SK-N-SH (cell line): ENCODE results near the gene DCK. TPM values are rescaled to one million over a fixed set of nuclear protein-coding genes. Genes with fewer than 3 reads are reported as not detected.

Source experiments
- CTCF ChIA-PET: fragments of 300-600, 350-600 bp; formaldehyde crosslinking; extraction: SDS; loops from one replicate; lab custom pipeline; 2021; lab: Yijun Ruan, JAX
- POLR2A ChIA-PET: fragments of 350-600 bp; sonication (Branson Sonifier 250); formaldehyde crosslinking; extraction: SDS; loops from one replicate; lab custom pipeline; 2020; ENCODE audit warnings: antibody characterized with exemption, inconsistent platforms; lab: Yijun Ruan, JAX
- DNase-seq: peaks from one replicate; pipeline ENCODE4 v3.0.0; 2012
- H2AFZ ChIP-seq: fragments of 200-600 bp; sonication (generic); 2 replicates; pipeline ENCODE4 v1.8.1; 2016; ENCODE audit warnings: antibody characterized with exemption, mild to moderate bottlenecking, low read depth
- H3F3A ChIP-seq: fragments of 200-600 bp; sonication (generic); replicated peaks from 2 replicates; pipeline ENCODE3; 2016; ENCODE audit warnings: antibody characterized with exemption, mild to moderate bottlenecking; ENCODE audit not compliant: insufficient read depth
- H3K27ac ChIP-seq, 2 experiments: fragments of 200-500 bp in 1 of 2; fragments of 200-600 bp in 1 of 2; sonication (Bioruptor generic) in 1 of 2; sonication (generic), shearing (Covaris generic) in 1 of 2; 2 replicates each; pipeline versions ENCODE4 v1.5.1 to v1.6.1; 2014 to 2016; ENCODE audit warnings: low read depth in 2 of 2, inconsistent platforms in 1 of 2, low read length in 1 of 2, mild to moderate bottlenecking in 1 of 2, mixed read lengths in 1 of 2
- H3K27me3 ChIP-seq: fragments of 200-600 bp; sonication (generic), shearing (Covaris generic); 2 replicates; pipeline ENCODE4 v1.6.1; 2016; ENCODE audit warnings: mixed run types; ENCODE audit not compliant: insufficient read depth
- H3K36me3 ChIP-seq, 2 experiments: fragments of 200-500 bp in 1 of 2; fragments of 200-600 bp in 1 of 2; sonication (Bioruptor generic) in 1 of 2; sonication (generic) in 1 of 2; replicated peaks in 1 of 2; 2 replicates each; pipeline versions ENCODE3 to v1.5.1; 2014 to 2016; ENCODE audit warnings: low read length in 1 of 2, mild to moderate bottlenecking in 1 of 2; ENCODE audit not compliant: insufficient read depth in 2 of 2, control insufficient read depth in 1 of 2
- H3K4me1 ChIP-seq, 2 experiments: fragments of 200-500 bp in 1 of 2; fragments of 200-600 bp in 1 of 2; sonication (Bioruptor generic) in 1 of 2; sonication (generic), shearing (Covaris generic) in 1 of 2; 2 replicates each; pipeline versions ENCODE4 v1.5.1 to v1.6.1; 2014 to 2016; ENCODE audit warnings: low read depth in 1 of 2, low read length in 1 of 2, mixed run types in 1 of 2; ENCODE audit not compliant: insufficient read depth in 2 of 2, control insufficient read depth in 1 of 2
- H3K4me2 ChIP-seq: fragments of 200-600 bp; sonication (generic), shearing (Covaris generic); 2 replicates; pipeline ENCODE4 v1.6.1; 2017; ENCODE audit warnings: mixed run types
- H3K4me3 ChIP-seq, 2 experiments: fragments of 200-500 bp in 1 of 2; fragments of 200-600 bp in 1 of 2; sonication (Bioruptor generic) in 1 of 2; sonication (generic), shearing (Covaris generic) in 1 of 2; 2 replicates each; pipeline versions ENCODE4 v1.5.1 to v1.8.1; 2014 to 2016; ENCODE audit warnings: low read depth in 2 of 2, inconsistent platforms in 1 of 2, low read length in 1 of 2, mild to moderate bottlenecking in 1 of 2, mixed read lengths in 1 of 2, moderate library complexity in 1 of 2
- H3K79me2 ChIP-seq: fragments of 200-600 bp; sonication (generic); 2 replicates; pipeline ENCODE4 v1.8.1; 2017; ENCODE audit warnings: mild to moderate bottlenecking; ENCODE audit not compliant: insufficient read depth
- H3K9ac ChIP-seq: fragments of 200-600 bp; sonication (generic); 2 replicates; pipeline ENCODE4 v1.6.1; 2017; ENCODE audit warnings: mixed run types
- H3K9me2 ChIP-seq: fragments of 200-600 bp; sonication (generic); 2 replicates; pipeline ENCODE4 v1.6.1; 2017; ENCODE audit warnings: mixed run types
- H3K9me3 ChIP-seq: fragments of 200-600 bp; sonication (generic); 2 replicates; pipeline ENCODE4 v1.6.1; 2017; ENCODE audit warnings: mixed run types, mild to moderate bottlenecking, moderate library complexity
- H4K20me1 ChIP-seq: fragments of 200-600 bp; sonication (generic); 2 replicates; pipeline ENCODE4 v1.6.1; 2017; ENCODE audit warnings: mild to moderate bottlenecking, mixed run types; ENCODE audit not compliant: insufficient read depth
- CHD2 ChIP-seq: fragments of 150-350 bp; IDR thresholded peaks from 2 replicates; pipeline ENCODE4 v1.6.1; 2018; ENCODE audit warnings: low read length; ENCODE audit not compliant: partially characterized antibody
- EP300 ChIP-seq, 2 experiments: IDR thresholded peaks; 2 replicates each; pipeline versions ENCODE4 v1.4.0 to v1.6.1; 2012; ENCODE audit warnings: borderline replicate concordance in 1 of 2, low read depth in 1 of 2, low read length in 1 of 2
- EZH2phosphoT487 ChIP-seq: fragments of 200-600 bp; sonication (generic); IDR thresholded peaks from 2 replicates; pipeline ENCODE4 v1.6.1; 2017; ENCODE audit warnings: low read depth, mixed run types, mild to moderate bottlenecking, antibody characterized with exemption, moderate library complexity, borderline replicate concordance
- FOXJ3 ChIP-seq: sonication (generic); formaldehyde crosslinking; IDR thresholded peaks from 2 replicates; pipeline ENCODE4 v1.5.1; 2020; ENCODE audit warnings: mild to moderate bottlenecking, missing genetic modification reagents
- FOXM1 ChIP-seq: IDR thresholded peaks from 2 replicates; pipeline ENCODE4 v1.4.0; 2012; ENCODE audit warnings: low read depth, mild to moderate bottlenecking
- IRF3 ChIP-seq: fragments of 150-350 bp; IDR thresholded peaks from 2 replicates; pipeline ENCODE4 v1.6.1; 2016; ENCODE audit warnings: mild to moderate bottlenecking, low read depth, low read length
- JUND ChIP-seq: IDR thresholded peaks from 2 replicates; pipeline ENCODE4 v1.4.0; 2012
- MEF2A ChIP-seq: IDR thresholded peaks from 2 replicates; pipeline ENCODE4 v1.4.0; 2012; ENCODE audit warnings: low read depth, borderline replicate concordance
- PBX3 ChIP-seq: IDR thresholded peaks from 2 replicates; pipeline ENCODE4; 2012
- POLR2AphosphoS5 ChIP-seq: IDR thresholded peaks from 2 replicates; pipeline ENCODE4 v1.6.1; 2012; ENCODE audit warnings: low read depth, low read length
- RCOR1 ChIP-seq: fragments of 150-350 bp; IDR thresholded peaks from 2 replicates; pipeline ENCODE4 v1.6.1; 2017; ENCODE audit warnings: antibody characterized with exemption, low read length
- SIN3A ChIP-seq: IDR thresholded peaks from 2 replicates; pipeline ENCODE4 v1.6.1; 2012; ENCODE audit warnings: low read depth, mild to moderate bottlenecking, low read length, moderate library complexity, borderline replicate concordance
- SMC3 ChIP-seq: IDR thresholded peaks from 2 replicates; pipeline ENCODE4 v1.6.1; 2012; ENCODE audit warnings: low read depth, low read length, improper control_type of control experiment
- TAF1 ChIP-seq: IDR thresholded peaks from 2 replicates; pipeline ENCODE4 v1.6.1; 2012; ENCODE audit warnings: low read depth, mild to moderate bottlenecking, low read length, moderate library complexity, borderline replicate concordance
- TEAD4 ChIP-seq: IDR thresholded peaks from 2 replicates; pipeline ENCODE4 v1.4.0; 2012; ENCODE audit warnings: mild to moderate bottlenecking, borderline replicate concordance; ENCODE audit not compliant: insufficient read depth
- USF1 ChIP-seq: IDR thresholded peaks from 2 replicates; pipeline ENCODE4 v1.4.0; 2012; ENCODE audit warnings: low read depth, borderline replicate concordance
- YY1 ChIP-seq: IDR thresholded peaks from 2 replicates; pipeline ENCODE4 v1.4.0; 2012; ENCODE audit warnings: low read depth, mild to moderate bottlenecking
- ZBTB33 ChIP-seq: IDR thresholded peaks from 2 replicates; pipeline ENCODE4 v1.4.0; 2012; ENCODE audit warnings: low read depth, borderline replicate concordance
- WGBS: methylation state at CpG from one replicate; pipeline ENCODE4 v1.1.6; 2017; ENCODE audit warnings: low lambda C conversion rate; 5-methylcytosine and 5-hydroxymethylcytosine counted together
- polyA plus RNA-seq, 3 experiments: library from polyadenylated mRNA; depleted of rRNA; stranded (reverse); fragments of >200 nt; gene quantifications; 2 replicates each; pipeline ENCODE4 v1.2.3, GENCODE V29; 2012
- TF ChIP-seq, protein P1 (sequence below): fragments of 150-350 bp; IDR thresholded peaks from 2 replicates; pipeline ENCODE4 v1.6.1; 2017; ENCODE audit warnings: antibody characterized with exemption, low read length, low read depth, borderline replicate concordance
- TF ChIP-seq, protein P2 (sequence below): fragments of 200-600 bp; sonication (generic); IDR thresholded peaks from 2 replicates; pipeline ENCODE4 v1.6.1; 2017; ENCODE audit warnings: antibody characterized with exemption, mild to moderate bottlenecking, moderate library complexity

The DCK gene
- polyA plus RNA-seq (2012; rRNA removed) = 5.7 and 6.6 TPM in 2 replicates
- 11.0 and 12.2 TPM in 2 replicates for polyA plus RNA-seq (2012; cell fraction: cytosol; rRNA removed)
- polyA plus RNA-seq (2012; cell fraction: nucleus; rRNA removed) = 2.3 and 3.6 TPM in 2 replicates

DNA sequence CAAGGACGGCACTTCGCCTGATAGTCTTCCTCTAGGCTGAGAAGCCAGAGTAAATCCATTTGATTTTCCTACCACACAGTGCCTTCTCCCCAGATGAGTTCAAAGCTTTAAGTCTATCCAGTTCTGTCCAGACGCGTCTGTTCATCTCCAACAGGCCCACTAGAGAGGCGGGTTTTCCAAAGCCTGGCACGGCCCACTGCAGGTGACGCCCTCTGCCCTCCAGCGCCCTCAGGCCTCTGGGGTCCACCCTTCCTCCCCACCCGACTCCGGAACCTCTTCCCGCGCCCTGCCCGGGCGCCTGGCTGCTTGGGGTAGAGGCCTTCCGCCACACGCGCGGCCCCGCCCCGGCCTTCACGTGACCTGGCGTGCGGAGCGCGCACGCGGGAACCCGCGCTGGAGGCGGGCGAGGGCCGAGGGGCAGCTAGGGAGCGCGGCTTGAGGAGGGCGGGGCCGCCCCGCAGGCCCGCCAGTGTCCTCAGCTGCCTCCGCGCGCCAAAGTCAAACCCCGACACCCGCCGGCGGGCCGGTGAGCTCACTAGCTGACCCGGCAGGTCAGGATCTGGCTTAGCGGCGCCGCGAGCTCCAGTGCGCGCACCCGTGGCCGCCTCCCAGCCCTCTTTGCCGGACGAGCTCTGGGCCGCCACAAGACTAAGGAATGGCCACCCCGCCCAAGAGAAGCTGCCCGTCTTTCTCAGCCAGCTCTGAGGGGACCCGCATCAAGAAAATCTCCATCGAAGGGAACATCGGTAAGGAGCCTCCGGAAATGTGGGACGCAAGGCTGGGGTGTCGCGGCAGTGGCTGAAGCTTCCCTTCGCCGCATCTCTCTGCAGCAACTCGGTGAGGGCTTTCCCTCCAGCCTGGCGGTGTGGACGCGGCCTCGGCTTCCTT is at the start of gene DCK:
Gene DCK (plus strand): TSS at position 469 of the 888 bp plus-strand sequence. CDS start 187 bp downstream, at position 656.
- 0% methylated on average over 10 of the region's 74 CpGs for WGBS
- POLR2A ChIA-PET = interaction anchor here (0.6 to 1.7 kb wide), 7 partner anchors 10 to 289 kb away, joined by 3 to 15 read pairs (median 4); partner anchors contain the start of genes MOB1B and RUFY3
- H3K79me2 ChIP-seq = peaks cover 49% of the 10 kb centered on the region
- TF ChIP-seq PBX3 = peak; percentile 7; the same call in 1 of the 2 replicates
- TF ChIP-seq TAF1 = peak; percentile 83
- TF ChIP-seq, protein P1, sequence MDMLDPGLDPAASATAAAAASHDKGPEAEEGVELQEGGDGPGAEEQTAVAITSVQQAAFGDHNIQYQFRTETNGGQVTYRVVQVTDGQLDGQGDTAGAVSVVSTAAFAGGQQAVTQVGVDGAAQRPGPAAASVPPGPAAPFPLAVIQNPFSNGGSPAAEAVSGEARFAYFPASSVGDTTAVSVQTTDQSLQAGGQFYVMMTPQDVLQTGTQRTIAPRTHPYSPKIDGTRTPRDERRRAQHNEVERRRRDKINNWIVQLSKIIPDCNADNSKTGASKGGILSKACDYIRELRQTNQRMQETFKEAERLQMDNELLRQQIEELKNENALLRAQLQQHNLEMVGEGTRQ = peak; percentile 90
- TF ChIP-seq FOXJ3 (CRISPR knock-in tag) = no peak
- peak; percentile 56 for TF ChIP-seq CHD2
- no peak for TF ChIP-seq EZH2phosphoT487
- TF ChIP-seq, protein P2, sequence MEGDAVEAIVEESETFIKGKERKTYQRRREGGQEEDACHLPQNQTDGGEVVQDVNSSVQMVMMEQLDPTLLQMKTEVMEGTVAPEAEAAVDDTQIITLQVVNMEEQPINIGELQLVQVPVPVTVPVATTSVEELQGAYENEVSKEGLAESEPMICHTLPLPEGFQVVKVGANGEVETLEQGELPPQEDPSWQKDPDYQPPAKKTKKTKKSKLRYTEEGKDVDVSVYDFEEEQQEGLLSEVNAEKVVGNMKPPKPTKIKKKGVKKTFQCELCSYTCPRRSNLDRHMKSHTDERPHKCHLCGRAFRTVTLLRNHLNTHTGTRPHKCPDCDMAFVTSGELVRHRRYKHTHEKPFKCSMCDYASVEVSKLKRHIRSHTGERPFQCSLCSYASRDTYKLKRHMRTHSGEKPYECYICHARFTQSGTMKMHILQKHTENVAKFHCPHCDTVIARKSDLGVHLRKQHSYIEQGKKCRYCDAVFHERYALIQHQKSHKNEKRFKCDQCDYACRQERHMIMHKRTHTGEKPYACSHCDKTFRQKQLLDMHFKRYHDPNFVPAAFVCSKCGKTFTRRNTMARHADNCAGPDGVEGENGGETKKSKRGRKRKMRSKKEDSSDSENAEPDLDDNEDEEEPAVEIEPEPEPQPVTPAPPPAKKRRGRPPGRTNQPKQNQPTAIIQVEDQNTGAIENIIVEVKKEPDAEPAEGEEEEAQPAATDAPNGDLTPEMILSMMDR = no peak
- no peak for TF ChIP-seq RCOR1
- peak; percentile 81 for TF ChIP-seq POLR2AphosphoS5
- peak; percentile 97 for TF ChIP-seq USF1
- no peak for TF ChIP-seq TEAD4
- no peak for TF ChIP-seq FOXM1
- no peak for TF ChIP-seq SMC3
- no peak for TF ChIP-seq JUND
- TF ChIP-seq SIN3A = peak; percentile 98
- no peak for TF ChIP-seq YY1
- no peak for TF ChIP-seq ZBTB33
- no peak for TF ChIP-seq IRF3
- no peak for TF ChIP-seq EP300 (IDR thresholded peaks at IDR 0.05; ENCODE audit: borderline replicate concordance in 1 of 2, low read depth in 1 of 2, low read length in 1 of 2)
- no peak for TF ChIP-seq MEF2A

More for the DNA sequence above, at the start of gene DCK:
- H3K27ac ChIP-seq = peak within 1 kb of the TSS; percentile 79 to 92
- CTCF ChIA-PET = interaction anchor here (0.8 to 1.2 kb wide), 5 partner anchors 11 to 91 kb away, joined by 3 to 5 read pairs (median 4); partner anchors contain the start of gene MOB1B
- peak; percentile 96 for DNase-seq
- H3K9ac ChIP-seq = peak within 1 kb of the TSS; percentile 93
- no peaks in the 10 kb centered on the region for H3K9me3 ChIP-seq
- peaks cover 0 to 15% of the 10 kb centered on the region in 2 experiments for H3K36me3 ChIP-seq
- H3K4me2 ChIP-seq = peak within 1 kb of the TSS; percentile 72
- peaks cover 8% of the 10 kb centered on the region for H3F3A ChIP-seq
- peak within 1 kb of the TSS; percentile 95 for H2AFZ ChIP-seq
- H3K9me2 ChIP-seq = no peaks in the 10 kb centered on the region
- H4K20me1 ChIP-seq = no peaks in the 10 kb centered on the region
- H3K27me3 ChIP-seq = no peaks in the 10 kb centered on the region
- peaks cover 7 to 10% of the 10 kb centered on the region in 2 experiments; a peak in 2 of 4 replicates for H3K4me1 ChIP-seq
- peak within 1 kb of the TSS; percentile 85 to 92 for H3K4me3 ChIP-seq
